Neural cell (in vitro differentiated cells): ENCODE results near the gene SUPT4H1. TPM values are rescaled to one million over a fixed set of nuclear protein-coding genes. Genes with fewer than 3 reads are reported as not detected.

Experiments
- H2AFZ ChIP-seq: fragments of 200-600, 300-800 bp; sonication (generic), shearing (Covaris generic); 2 replicates; pipeline ENCODE4 v1.6.0; 2014; ENCODE audit warnings: low read depth, mild to moderate bottlenecking, antibody characterized with exemption, low read length, moderate library complexity
- H3F3A ChIP-seq: fragments of 200-600 bp; shearing (Covaris generic); 2 replicates; pipeline ENCODE4 v1.6.1; 2016; ENCODE audit warnings: mild to moderate bottlenecking, moderate library complexity, mixed read lengths, antibody characterized with exemption, low read length; ENCODE audit not compliant: insufficient read depth, poor library complexity, severe bottlenecking
- H3K27ac ChIP-seq: fragments of 200-600, 300-800 bp; sonication (generic), shearing (Covaris generic); 2 replicates; pipeline ENCODE4 v1.5.1; 2014; ENCODE audit warnings: mild to moderate bottlenecking, low read length, moderate library complexity
- H3K27me3 ChIP-seq: fragments of 300-800, 200-600 bp; sonication (generic), shearing (Covaris generic); 2 replicates; pipeline ENCODE4 v1.6.0; 2014; ENCODE audit warnings: mild to moderate bottlenecking, low read depth, low read length, moderate library complexity; ENCODE audit not compliant: insufficient read depth
- H3K36me3 ChIP-seq: fragments of 300-800, 200-600 bp; sonication (generic), shearing (Covaris generic); 2 replicates; pipeline ENCODE4 v1.5.1; 2014; ENCODE audit warnings: mild to moderate bottlenecking, antibody characterized with exemption, low read length, moderate library complexity; ENCODE audit not compliant: insufficient read depth
- H3K4me2 ChIP-seq: fragments of 300-800, 200-600 bp; sonication (generic), shearing (Covaris generic); 2 replicates; pipeline ENCODE4 v1.6.0; 2014; ENCODE audit warnings: mild to moderate bottlenecking, low read length
- H3K4me3 ChIP-seq: fragments of 300-800, 200-600 bp; sonication (generic), shearing (Covaris generic); 2 replicates; pipeline ENCODE4 v1.5.1; 2014; ENCODE audit warnings: mild to moderate bottlenecking, low read length, moderate library complexity
- H3K79me2 ChIP-seq: fragments of 200-600 bp; shearing (Covaris generic); replicated peaks from 2 replicates; pipeline ENCODE4 v1.6.0; 2014; ENCODE audit warnings: mild to moderate bottlenecking, low read length, moderate library complexity; ENCODE audit not compliant: insufficient read depth
- H3K9ac ChIP-seq: fragments of 300-800, 200-600 bp; sonication (generic), shearing (Covaris generic); 2 replicates; pipeline ENCODE4 v1.6.1; 2016; ENCODE audit warnings: mild to moderate bottlenecking, low read length, mixed read lengths
- H3K9me2 ChIP-seq: fragments of 200-600 bp; shearing (Covaris generic); 2 replicates; pipeline ENCODE4 v1.6.1; 2016; ENCODE audit warnings: mild to moderate bottlenecking, low read length, mixed read lengths; ENCODE audit not compliant: insufficient read depth
- H3K9me3 ChIP-seq: fragments of 200-600, 300-800 bp; sonication (generic), shearing (Covaris generic); 2 replicates; pipeline ENCODE4 v1.6.1; 2016; ENCODE audit warnings: mild to moderate bottlenecking, mixed run types, low read length, moderate library complexity, mixed read lengths
- H4K20me1 ChIP-seq: fragments of 200-600 bp; shearing (Covaris generic); 2 replicates; pipeline ENCODE4 v1.6.1; 2016; ENCODE audit warnings: mild to moderate bottlenecking, mixed run types; ENCODE audit not compliant: insufficient read depth
- EP300 ChIP-seq: fragments of 450-650 bp; conservative IDR thresholded peaks from 2 replicates; pipeline ENCODE4 v1.6.1; 2014; ENCODE audit warnings: antibody characterized with exemption, mild to moderate bottlenecking, moderate library complexity; ENCODE audit not compliant: poor library complexity, severe bottlenecking
- EZH2 ChIP-seq: fragments of 200-600, 300-800 bp; shearing (Covaris generic), sonication (generic); IDR thresholded peaks from 2 replicates; pipeline ENCODE4 v1.6.1; 2014; ENCODE audit warnings: antibody characterized with exemption, low read length, borderline replicate concordance, mild to moderate bottlenecking; ENCODE audit not compliant: insufficient read depth, poor library complexity, severe bottlenecking
- MXI1 ChIP-seq: fragments of 450-650 bp; conservative IDR thresholded peaks from 2 replicates; pipeline ENCODE4 v1.6.1; 2014; ENCODE audit warnings: antibody characterized with exemption, mild to moderate bottlenecking; ENCODE audit not compliant: poor library complexity, severe bottlenecking
- POLR2AphosphoS5 ChIP-seq: IDR thresholded peaks from 2 replicates; pipeline ENCODE4 v1.6.1; 2012
- RAD21 ChIP-seq: fragments of 450-650 bp; conservative IDR thresholded peaks from 2 replicates; pipeline ENCODE4 v1.6.1; 2014; ENCODE audit warnings: antibody characterized with exemption, mild to moderate bottlenecking, moderate library complexity
- REST ChIP-seq: IDR thresholded peaks from 2 replicates; pipeline ENCODE4 v1.6.1; 2012; ENCODE audit warnings: borderline replicate concordance
- SMC3 ChIP-seq: fragments of 450-650 bp; conservative IDR thresholded peaks from 2 replicates; pipeline ENCODE4 v1.6.1; 2014; ENCODE audit warnings: antibody characterized with exemption, mild to moderate bottlenecking, moderate library complexity; ENCODE audit not compliant: poor library complexity
- TAF1 ChIP-seq: IDR thresholded peaks from 2 replicates; pipeline ENCODE4 v1.6.1; 2012; ENCODE audit warnings: low read depth
- polyA plus RNA-seq: library from polyadenylated mRNA; depleted of rRNA; stranded (reverse); fragments of >200 nt; gene quantifications from 2 replicates; pipeline ENCODE4 v1.2.3, GENCODE V29; 2014
- TF ChIP-seq, protein P1 (sequence below): fragments of 450-650 bp; IDR thresholded peaks from 2 replicates; pipeline ENCODE4 v1.5.1; 2014; ENCODE audit warnings: antibody characterized with exemption, mild to moderate bottlenecking, moderate library complexity; ENCODE audit not compliant: poor library complexity, severe bottlenecking

SUPT4H1 gene
- polyA plus RNA-seq, 1 donor from 2014 or later = 109 TPM

DNA sequence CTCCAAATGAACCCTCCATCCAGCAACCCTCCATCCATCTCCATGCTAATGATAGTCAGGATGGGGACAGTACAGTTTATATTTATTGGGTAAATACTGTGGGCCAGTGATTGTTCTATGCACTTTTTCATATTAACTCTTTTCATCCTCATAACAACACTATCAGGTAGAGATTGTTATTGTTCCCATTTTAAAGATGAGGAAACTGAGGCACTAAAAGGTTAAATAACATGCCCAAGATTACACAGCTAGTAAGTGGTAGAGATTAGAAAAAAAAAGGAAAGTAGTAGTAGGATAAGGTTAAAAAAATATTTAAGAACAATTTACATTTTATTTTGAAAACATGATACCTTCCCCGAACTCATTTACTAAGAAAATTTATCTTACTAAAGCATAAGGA is 21.9 kb upstream of the SUPT4H1 start:
- H3K27ac ChIP-seq = no peak overlapping the region
- no peaks in the 10 kb centered on the region for H3K27me3 ChIP-seq
- H3K4me2 ChIP-seq = no peak overlapping the region
- H3F3A ChIP-seq = no peaks in the 10 kb centered on the region
- H2AFZ ChIP-seq = no peak overlapping the region
- TF ChIP-seq POLR2AphosphoS5 (no peak), MXI1 (no peak), EP300 (no peak), SMC3 (no peak), EZH2 (no peak), TAF1 (no peak), RAD21 (no peak), REST (no peak)
- TF ChIP-seq, protein P1, sequence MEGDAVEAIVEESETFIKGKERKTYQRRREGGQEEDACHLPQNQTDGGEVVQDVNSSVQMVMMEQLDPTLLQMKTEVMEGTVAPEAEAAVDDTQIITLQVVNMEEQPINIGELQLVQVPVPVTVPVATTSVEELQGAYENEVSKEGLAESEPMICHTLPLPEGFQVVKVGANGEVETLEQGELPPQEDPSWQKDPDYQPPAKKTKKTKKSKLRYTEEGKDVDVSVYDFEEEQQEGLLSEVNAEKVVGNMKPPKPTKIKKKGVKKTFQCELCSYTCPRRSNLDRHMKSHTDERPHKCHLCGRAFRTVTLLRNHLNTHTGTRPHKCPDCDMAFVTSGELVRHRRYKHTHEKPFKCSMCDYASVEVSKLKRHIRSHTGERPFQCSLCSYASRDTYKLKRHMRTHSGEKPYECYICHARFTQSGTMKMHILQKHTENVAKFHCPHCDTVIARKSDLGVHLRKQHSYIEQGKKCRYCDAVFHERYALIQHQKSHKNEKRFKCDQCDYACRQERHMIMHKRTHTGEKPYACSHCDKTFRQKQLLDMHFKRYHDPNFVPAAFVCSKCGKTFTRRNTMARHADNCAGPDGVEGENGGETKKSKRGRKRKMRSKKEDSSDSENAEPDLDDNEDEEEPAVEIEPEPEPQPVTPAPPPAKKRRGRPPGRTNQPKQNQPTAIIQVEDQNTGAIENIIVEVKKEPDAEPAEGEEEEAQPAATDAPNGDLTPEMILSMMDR = no peak
- H3K36me3 ChIP-seq = no peaks in the 10 kb centered on the region
- no peak overlapping the region for H3K9ac ChIP-seq
- H3K9me3 ChIP-seq = no peaks in the 10 kb centered on the region
- no peak overlapping the region for H3K4me3 ChIP-seq
- no peaks in the 10 kb centered on the region for H3K79me2 ChIP-seq
- no peaks in the 10 kb centered on the region for H3K9me2 ChIP-seq
- no peaks in the 10 kb centered on the region for H4K20me1 ChIP-seq

DNA sequence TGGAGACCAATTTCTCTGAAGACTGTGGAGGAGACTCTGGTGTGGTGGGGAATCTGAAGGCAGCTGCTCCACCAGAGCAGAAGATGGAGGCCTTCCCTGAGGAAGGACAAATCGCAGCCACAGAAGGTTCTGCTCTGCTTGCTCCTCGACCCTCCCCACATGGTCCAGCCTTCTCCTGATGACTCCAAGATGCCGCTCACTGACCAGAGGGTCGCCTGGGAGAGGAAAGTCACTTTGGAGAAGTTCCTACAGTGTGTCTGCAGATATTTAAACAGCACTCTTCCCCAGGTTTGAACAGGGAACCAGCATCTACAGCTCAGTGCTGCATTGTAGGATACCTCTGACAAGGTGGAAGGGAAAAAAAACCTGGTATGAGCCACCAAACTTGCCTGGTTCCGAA is 21.0 kb upstream of the SUPT4H1 start:
- no peaks in the 10 kb centered on the region for H4K20me1 ChIP-seq
- no peaks in the 10 kb centered on the region for H3K9me2 ChIP-seq
- H3K27ac ChIP-seq = no peak overlapping the region
- no peaks in the 10 kb centered on the region for H3K36me3 ChIP-seq
- H3F3A ChIP-seq = no peaks in the 10 kb centered on the region
- no peaks in the 10 kb centered on the region for H3K79me2 ChIP-seq
- H3K9me3 ChIP-seq = no peaks in the 10 kb centered on the region
- no peak for TF ChIP-seq REST
- no peak for TF ChIP-seq RAD21
- TF ChIP-seq EZH2 = no peak
- TF ChIP-seq MXI1 = no peak
- no peak for TF ChIP-seq SMC3
- no peak for TF ChIP-seq POLR2AphosphoS5
- H3K27me3 ChIP-seq = no peaks in the 10 kb centered on the region
- no peak overlapping the region for H3K9ac ChIP-seq
- H2AFZ ChIP-seq = no peak overlapping the region
- H3K4me2 ChIP-seq = no peak overlapping the region
- no peak overlapping the region for H3K4me3 ChIP-seq
